K562 treated with DMSO at 1 percent for 12 hours (cell line): ENCODE measurements around the gene DPP3. TPM values are rescaled to one million over a fixed set of nuclear protein-coding genes. Genes with fewer than 3 reads are reported as not detected.

Experiments
- total RNA-seq: library from RNA; unstranded; fragments of 300-600 nt; gene quantifications from 2 replicates; pipeline ENCODE4 v1.2.3, GENCODE V29; 2022; ENCODE audit not compliant: insufficient read depth

The DPP3 gene
- total RNA-seq: 41.1 and 42.9 TPM in 2 replicates

DNA sequence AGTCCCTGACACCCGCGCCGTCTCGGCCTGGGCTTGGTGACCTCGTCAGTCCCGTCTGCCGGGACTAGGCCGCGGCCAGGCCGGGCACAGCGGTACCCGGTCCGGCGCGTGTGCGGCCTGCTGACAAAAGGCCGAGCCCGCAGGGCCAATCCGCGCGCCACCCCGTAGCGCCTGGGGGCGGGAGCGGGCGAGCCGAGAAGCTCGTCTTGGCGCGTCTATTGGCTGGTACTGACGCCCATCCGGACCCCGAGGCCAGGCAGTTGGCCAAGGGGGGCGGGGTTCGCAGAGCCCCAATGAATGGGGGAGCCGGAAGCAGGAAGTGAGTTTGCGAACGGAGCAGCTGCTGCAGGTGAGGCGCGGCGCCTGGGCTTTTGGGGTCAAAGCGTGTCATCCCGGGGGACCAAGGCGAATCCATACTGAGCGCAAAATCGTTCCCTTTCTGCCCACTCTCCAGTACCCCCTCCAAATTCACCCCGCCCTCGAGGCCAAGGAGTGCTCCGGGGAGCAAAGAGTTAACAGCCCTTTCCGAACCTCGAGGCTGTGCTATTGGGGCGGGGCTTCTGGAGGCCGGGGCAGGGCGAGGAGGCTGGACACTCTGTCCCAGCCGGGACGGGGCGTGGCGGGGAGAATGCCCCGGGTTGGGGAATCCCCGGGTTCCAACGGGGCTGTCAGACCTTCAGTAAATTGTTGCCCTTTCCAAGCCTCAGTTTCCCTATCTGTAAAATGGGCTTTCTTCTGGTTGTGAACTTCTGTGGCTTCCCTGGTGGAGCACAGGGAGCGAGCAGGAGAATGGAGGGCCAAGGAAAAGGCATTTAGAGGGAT, at the start of gene DPP3:
Gene DPP3, plus strand, starts transcription at position 318 of the 822 bp plus-strand sequence. CDS start 1,767 bp downstream, outside the sequence.

GRCh38 chr11:66438504-66439466, 41.4 kb upstream of the DPP3 start, which contains the start of gene MRPL11:
Gene MRPL11, minus strand, starts transcription at chr11:66438848. Its CDS starts 94 bp downstream, at chr11:66438754.

DNA sequence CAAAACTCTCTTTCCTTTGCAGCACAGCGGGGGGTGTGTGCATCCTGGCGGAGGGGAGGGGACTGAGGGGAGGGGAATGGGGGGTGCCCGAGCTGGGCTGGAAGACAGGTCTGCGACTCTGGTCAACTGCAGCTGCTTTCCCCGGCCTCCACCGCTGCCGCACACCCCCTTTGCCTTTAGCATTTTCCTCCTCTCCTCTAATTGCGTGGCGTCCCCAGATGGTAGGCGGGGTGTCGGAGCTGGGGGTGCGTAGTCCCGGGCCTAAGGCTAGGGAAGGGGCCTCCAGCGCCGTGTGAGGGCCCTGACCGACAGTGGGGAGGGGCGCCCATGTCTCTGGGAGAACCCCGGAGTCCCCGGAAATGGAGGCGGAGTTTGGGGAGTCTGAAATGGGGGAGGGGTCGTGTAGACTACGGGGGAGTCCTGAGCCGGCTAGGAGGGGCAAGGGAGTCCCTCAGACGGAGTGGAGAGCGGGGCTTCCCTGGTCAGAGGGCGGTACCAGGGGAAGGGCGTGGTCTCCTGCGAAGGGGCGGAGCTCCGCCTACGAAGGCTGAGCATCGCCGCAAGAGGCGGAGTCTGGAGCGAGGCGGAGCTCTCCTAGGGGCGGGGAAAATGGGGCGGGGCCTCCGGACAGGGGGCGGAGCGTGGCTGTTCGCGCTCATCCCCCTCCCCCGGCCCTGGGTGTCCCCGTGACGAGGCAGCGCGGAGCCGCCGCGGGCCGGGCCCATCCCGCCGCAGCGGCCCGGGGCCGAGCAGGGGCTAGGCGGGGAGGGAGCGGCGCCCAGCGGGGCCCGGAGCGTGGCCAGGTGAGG, 13.8 kb upstream of the DPP3 start, which contains the start of gene PELI3:
Gene PELI3, plus strand, starts transcription at position 681 of the 809 bp plus-strand sequence. CDS start 1,224 bp downstream, outside the sequence.

DNA sequence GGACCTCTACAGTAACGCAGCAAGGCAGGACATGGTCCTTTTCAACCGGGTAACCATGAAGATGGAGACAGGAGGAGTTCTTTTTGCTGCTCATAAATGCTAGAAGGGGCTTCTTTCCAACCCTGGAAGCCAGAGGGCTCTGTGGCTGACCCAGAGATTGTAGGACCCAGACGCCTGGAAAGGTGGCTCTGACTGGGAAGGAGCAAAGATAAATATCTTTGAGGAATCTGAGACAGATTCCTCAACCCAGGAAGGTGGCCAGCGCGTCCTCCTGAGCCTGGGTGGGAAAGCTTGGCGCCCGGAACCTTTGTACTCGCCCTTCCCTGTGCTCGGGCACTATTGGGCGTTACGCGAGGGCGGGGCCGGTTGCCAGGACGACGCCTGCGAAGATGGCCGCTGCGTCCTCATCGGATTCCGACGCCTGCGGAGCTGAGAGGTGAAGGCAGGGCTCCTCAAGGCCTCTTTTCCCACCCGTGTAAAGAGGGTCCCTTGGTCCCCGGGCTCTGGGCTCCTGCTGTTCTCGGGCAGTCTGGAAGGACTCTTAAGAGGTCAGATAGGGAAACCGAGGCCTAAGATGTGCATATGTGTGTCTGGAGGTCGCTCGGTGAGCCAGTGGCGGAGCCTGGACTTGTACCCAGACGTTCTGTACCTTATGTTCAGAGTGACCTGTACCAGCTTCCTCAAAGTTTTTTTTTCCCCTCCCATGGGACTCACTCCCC, 30.2 kb downstream of the DPP3 start, which contains the start of gene BBS1:
Gene BBS1, plus strand, starts transcription at position 365 of the 719 bp plus-strand sequence. Its CDS starts 25 bp downstream, at position 390.

GRCh38 chr11:66545701-66546367, 65.6 kb downstream of the DPP3 start, which contains the start of gene ZDHHC24:
Gene ZDHHC24, minus strand, starts transcription at chr11:66546048. Its CDS starts 45 bp downstream, at chr11:66546003.

DNA sequence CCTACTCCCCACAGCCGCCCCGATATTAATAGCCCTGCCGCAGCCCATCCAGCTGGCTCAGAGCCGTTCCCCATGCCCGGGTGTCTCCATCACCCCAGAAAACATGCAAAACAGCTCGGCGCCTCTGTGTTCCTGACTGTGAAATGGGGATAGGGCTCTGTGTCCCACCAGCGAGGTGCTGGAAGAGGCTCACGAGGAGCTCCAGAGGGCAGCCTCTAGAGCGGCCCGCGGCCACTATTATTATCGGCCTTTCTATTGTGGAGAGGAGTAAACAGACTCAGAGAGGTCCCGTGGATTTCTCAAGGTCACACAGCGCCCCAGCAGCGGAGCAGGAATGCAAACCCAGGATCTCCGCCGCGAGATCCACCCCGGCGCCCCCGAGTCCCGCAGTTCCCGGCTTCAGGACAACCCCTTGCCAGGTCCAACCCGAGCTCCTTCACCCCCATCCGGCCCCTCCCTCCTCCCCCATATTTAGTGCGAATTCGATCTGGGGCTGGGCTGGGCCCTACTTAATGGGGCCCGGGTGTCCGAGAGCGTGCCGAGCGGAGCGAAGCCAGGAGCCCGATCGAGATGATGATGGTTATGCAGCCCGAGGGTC, 66.2 kb downstream of the DPP3 start, which contains the start of gene ACTN3:
Gene ACTN3, plus strand, starts transcription at position 536 of the 598 bp plus-strand sequence. Its CDS starts 35 bp downstream, at position 571.

Other genes starting within 250 kb of the DPP3 start
- gene KLC2, start 222.7 kb upstream of the DPP3 start, total RNA-seq: 27.7 and 41.5 TPM in 2 replicates
- 147 and 150 TPM in 2 replicates for gene RAB1B, start 211.8 kb upstream of the DPP3 start, total RNA-seq
- gene CNIH2, start 202.3 kb upstream of the DPP3 start, total RNA-seq: not detected in 2 replicates
- 106 and 126 TPM in 2 replicates for gene YIF1A, start 191.3 kb upstream of the DPP3 start, total RNA-seq
- not detected in 2 replicates for gene TMEM151A, start 188.5 kb upstream of the DPP3 start, total RNA-seq
- not detected in 2 replicates for gene CD248, start 163.4 kb upstream of the DPP3 start, total RNA-seq
- 0.59 and 0.91 TPM in 2 replicates for gene RIN1, start 144.0 kb upstream of the DPP3 start, total RNA-seq
- 44.7 and 57.8 TPM in 2 replicates for gene BRMS1, start 135.3 kb upstream of the DPP3 start, total RNA-seq
- gene B4GAT1, start 132.8 kb upstream of the DPP3 start, total RNA-seq: 27.4 and 34.3 TPM in 2 replicates
- 7.5 and 12.2 TPM in 2 replicates for gene SLC29A2, start 108.7 kb upstream of the DPP3 start, total RNA-seq
- not detected in 2 replicates for gene NPAS4, start 59.4 kb upstream of the DPP3 start, total RNA-seq
- 44.5 and 73.2 TPM in 2 replicates for gene MRPL11, start 41.6 kb upstream of the DPP3 start, total RNA-seq
- gene PELI3, start 13.5 kb upstream of the DPP3 start, total RNA-seq: 4.0 and 7.5 TPM in 2 replicates
- 8.5 and 13.5 TPM in 2 replicates for gene BBS1, start 30.2 kb downstream of the DPP3 start, total RNA-seq
- 6.9 and 8.6 TPM in 2 replicates for gene ZDHHC24, start 65.6 kb downstream of the DPP3 start, total RNA-seq
- not detected in 2 replicates for gene ACTN3, start 66.5 kb downstream of the DPP3 start, total RNA-seq
- gene CTSF, start 88.2 kb downstream of the DPP3 start, total RNA-seq: 20.3 and 24.5 TPM in 2 replicates
- not detected in 2 replicates for gene CCDC87, start 112.6 kb downstream of the DPP3 start, total RNA-seq
- 40.3 and 40.4 TPM in 2 replicates for gene CCS, start 112.8 kb downstream of the DPP3 start, total RNA-seq
- gene RBM14, start 136.2 kb downstream of the DPP3 start, total RNA-seq: 51.4 and 80.4 TPM in 2 replicates
- gene RBM4, start 158.3 kb downstream of the DPP3 start, total RNA-seq: 110 and 113 TPM in 2 replicates
- gene RBM4B, start 197.5 kb downstream of the DPP3 start, total RNA-seq: 14.5 and 27.8 TPM in 2 replicates
- gene SPTBN2, start 248.8 kb downstream of the DPP3 start, total RNA-seq: 6.3 and 15.2 TPM in 2 replicates